ENCODE measurements around the gene NHSL2. TPM values are rescaled to one million over a fixed set of nuclear protein-coding genes. Genes with fewer than 3 reads are reported as not detected.
A peak's percentile ranks its signal among the peaks of the same experiment; 100 is the strongest.

Gene NHSL2
- total RNA-seq, 1 experiment from 2014 or later, result 0.07 TPM

- Histone ChIP-seq H3K79me2 (ENCODE audit: low read length) (no peaks in the 10 kb centered on the region), H3K27me3 (ENCODE audit: low read length) (0 out of 2 replicates have a peak, but pooled peaks cover 3% of the 10 kb centered on the region), H3K9me3 (ENCODE audit: low read length) (no peaks in the 10 kb centered on the region), H3K9me2 (replicated peaks; ENCODE audit: low read length) (no peaks in the 10 kb centered on the region), H3K4me2 (ENCODE audit: low read length) (peak overlapping the region; percentile 44; the same call in 1 of the 2 replicates), H3K27ac (ENCODE audit: low read length) (peak overlapping the region; percentile 41), H3K9ac (ENCODE audit: low read length) (peak overlapping the region; percentile 20; the same call in 1 of the 2 replicates), H3K4me3 (ENCODE audit: low read length) (no peak overlapping the region), H2AFZ (ENCODE audit: low read length) (no peak overlapping the region), H3F3A (ENCODE audit: low read length, unreplicated experiment) (no peaks in the 10 kb centered on the region), H3K36me3 (ENCODE audit: low read depth, low read length) (no peaks in the 10 kb centered on the region), H3K4me1 (ENCODE audit: insufficient read depth, low read length) (peaks cover 10% of the 10 kb centered on the region), H4K20me1 (ENCODE audit: low read length) (no peaks in the 10 kb centered on the region)
- ChIA-PET POLR2A (ENCODE audit: unreplicated experiment) (no interaction called here), CTCF (no interaction called here)
- peak; percentile 52 for DNase-seq
- BruUV-seq (replicated peaks), result no TSS peak
- no peak for TF ChIP-seq EZH2 (IDR thresholded peaks at IDR 0.05; ENCODE audit: low read length, unreplicated experiment)
- ATAC-seq, result peak; percentile 57; the same call in 1 of the 2 replicates
- intact Hi-C loops (cut with micrococcal nuclease), result loop anchor here (1.0 kb wide), 1 partner anchor 14 kb away; no protein-coding TSS in a partner anchor
These were observed 7.1 kb downstream of the NHSL2 start for GRCh38 chrX:71917621-71918343.

GRCh38 chrX:71919431-71919830 lies 8.8 kb downstream of the NHSL2 start:
- Histone ChIP-seq H3K4me2 (ENCODE audit: low read length) (no peak overlapping the region), H3K4me1 (ENCODE audit: insufficient read depth, low read length) (peaks cover 13% of the 10 kb centered on the region), H3F3A (ENCODE audit: low read length, unreplicated experiment) (no peaks in the 10 kb centered on the region), H2AFZ (ENCODE audit: low read length) (no peak overlapping the region), H3K9me3 (ENCODE audit: low read length) (no peaks in the 10 kb centered on the region), H3K27me3 (ENCODE audit: low read length) (no peaks in the 10 kb centered on the region), H3K79me2 (ENCODE audit: low read length) (no peaks in the 10 kb centered on the region), H3K27ac (ENCODE audit: low read length) (no peak overlapping the region), H3K4me3 (ENCODE audit: low read length) (no peak overlapping the region), H3K36me3 (ENCODE audit: low read depth, low read length) (no peaks in the 10 kb centered on the region), H3K9ac (ENCODE audit: low read length) (no peak overlapping the region), H4K20me1 (ENCODE audit: low read length) (no peaks in the 10 kb centered on the region), H3K9me2 (replicated peaks; ENCODE audit: low read length) (no peaks in the 10 kb centered on the region)
- CTCF ChIA-PET, result no interaction called here
- ATAC-seq (no peak), DNase-seq (no peak)
- intact Hi-C loops (cut with micrococcal nuclease), result no loop called here
- TF ChIP-seq EZH2 (IDR thresholded peaks at IDR 0.05; ENCODE audit: low read length, unreplicated experiment) (no peak), CTCF (conservative IDR thresholded peaks at IDR 0.05; ENCODE audit: low read depth, low read length) (no peak), EZH2phosphoT487 (IDR thresholded peaks at IDR 0.05; ENCODE audit: borderline replicate concordance, low read length) (no peak)
- POLR2A ChIA-PET (ENCODE audit: unreplicated experiment), result interaction anchor here (0.6 kb wide), 1 partner anchor 553 kb away, joined by 13 read pairs; the partner anchor contains the start of gene TAF1
- BruUV-seq (replicated peaks), result no TSS peak

- Histone ChIP-seq H3K36me3 (ENCODE audit: low read depth, low read length) (no peaks in the 10 kb centered on the region), H3K4me3 (ENCODE audit: low read length) (no peak overlapping the region), H3K9me3 (ENCODE audit: low read length) (no peaks in the 10 kb centered on the region), H3K4me2 (ENCODE audit: low read length) (no peak overlapping the region), H3F3A (ENCODE audit: low read length, unreplicated experiment) (no peaks in the 10 kb centered on the region), H3K79me2 (ENCODE audit: low read length) (no peaks in the 10 kb centered on the region), H3K9ac (ENCODE audit: low read length) (no peak overlapping the region), H3K27me3 (ENCODE audit: low read length) (no peaks in the 10 kb centered on the region), H3K9me2 (replicated peaks; ENCODE audit: low read length) (no peaks in the 10 kb centered on the region), H4K20me1 (ENCODE audit: low read length) (no peaks in the 10 kb centered on the region), H3K4me1 (ENCODE audit: insufficient read depth, low read length) (peaks cover 17% of the 10 kb centered on the region), H3K27ac (ENCODE audit: low read length) (no peak overlapping the region), H2AFZ (ENCODE audit: low read length) (no peak overlapping the region)
- ChIA-PET CTCF (no interaction called here), POLR2A (ENCODE audit: unreplicated experiment) (interaction anchor here (0.6 kb wide), 1 partner anchor 554 kb away, joined by 13 read pairs; the partner anchor contains the start of gene TAF1)
- intact Hi-C loops (cut with micrococcal nuclease), result no loop called here
- ATAC-seq, result no peak
- TF ChIP-seq EZH2 (IDR thresholded peaks at IDR 0.05; ENCODE audit: low read length, unreplicated experiment), result no peak
- no peak for TF ChIP-seq EZH2phosphoT487 (IDR thresholded peaks at IDR 0.05; ENCODE audit: borderline replicate concordance, low read length)
- TF ChIP-seq CTCF (conservative IDR thresholded peaks at IDR 0.05; ENCODE audit: low read depth, low read length), result no peak
- no TSS peak for BruUV-seq (replicated peaks)
- no peak for DNase-seq
These were observed 9.2 kb downstream of the NHSL2 start for GRCh38 chrX:71919886-71920285.
